GM12891 (cell line): ENCODE measurements around the gene CTDP1.

Source experiments
- DNase-seq: peaks from one replicate; pipeline ENCODE4 v3.0.0; 2011; ENCODE audit warnings: low spot score; ENCODE audit not compliant: insufficient read length
- FAIRE-seq: peaks from 2 replicates; lab custom pipeline; 2011; peaks lifted over from hg19 to GRCh38; lab: Jason Lieb, UNC
- PAX5 ChIP-seq: IDR thresholded peaks from 2 replicates; pipeline ENCODE4 v1.6.1; 2011; ENCODE audit warnings: low read length, moderate library complexity, mild to moderate bottlenecking; ENCODE audit not compliant: insufficient read depth, severe bottlenecking
- POLR2A ChIP-seq: IDR thresholded peaks from 2 replicates; pipeline ENCODE4 v1.6.1; 2011; ENCODE audit warnings: low read depth, low read length, control low read depth
- POLR2AphosphoS5 ChIP-seq: IDR thresholded peaks from 2 replicates; pipeline ENCODE4 v1.6.1; 2011; ENCODE audit warnings: low read depth, low read length, control low read depth
- POU2F2 ChIP-seq: IDR thresholded peaks from 2 replicates; pipeline ENCODE4 v1.6.1; 2011; ENCODE audit warnings: low read depth, mild to moderate bottlenecking, control low read depth, low read length, moderate library complexity
- SPI1 ChIP-seq: IDR thresholded peaks from 2 replicates; pipeline ENCODE4 v1.6.1; 2011; ENCODE audit warnings: low read depth, low read length, control low read depth
- TAF1 ChIP-seq: IDR thresholded peaks from 2 replicates; pipeline ENCODE4 v1.6.1; 2011; ENCODE audit warnings: low read depth, low read length, control low read depth

The CTDP1 gene

DNA sequence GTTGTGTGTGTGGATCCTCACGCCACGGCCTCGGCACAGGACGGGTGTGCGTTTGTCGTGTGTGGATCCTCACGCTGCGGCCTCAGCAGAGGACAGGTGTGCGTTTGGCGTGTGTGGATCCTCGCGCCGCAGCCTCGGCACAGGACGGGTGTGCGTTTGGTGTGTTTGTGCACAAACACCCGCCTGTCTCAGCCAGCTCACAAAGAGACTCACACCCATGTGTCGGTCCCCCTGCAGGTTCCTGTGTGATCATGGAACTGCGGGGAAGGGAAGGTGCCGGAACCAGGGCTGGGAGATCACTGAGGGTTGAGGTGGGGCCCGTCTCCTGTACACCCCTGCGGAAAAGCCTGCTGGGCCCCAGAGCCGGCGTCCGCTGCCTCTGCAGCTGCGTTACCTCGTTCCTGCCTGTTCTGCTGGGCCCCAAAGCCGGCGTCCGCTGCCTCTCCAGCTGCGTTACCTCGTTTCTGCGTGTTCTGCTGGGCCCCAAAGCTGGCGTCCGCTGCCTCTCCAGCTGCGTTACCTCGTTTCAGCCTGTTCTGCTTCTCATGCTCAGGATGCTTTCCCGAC, 53.6 kb downstream of the CTDP1 start:
- no peak for TF ChIP-seq POU2F2
- no peak for TF ChIP-seq TAF1
- no peak for TF ChIP-seq POLR2AphosphoS5
- no peak for TF ChIP-seq PAX5
- TF ChIP-seq SPI1, result no peak
- no peak for TF ChIP-seq POLR2A
- DNase-seq (no peak), FAIRE-seq (no peak)

DNA sequence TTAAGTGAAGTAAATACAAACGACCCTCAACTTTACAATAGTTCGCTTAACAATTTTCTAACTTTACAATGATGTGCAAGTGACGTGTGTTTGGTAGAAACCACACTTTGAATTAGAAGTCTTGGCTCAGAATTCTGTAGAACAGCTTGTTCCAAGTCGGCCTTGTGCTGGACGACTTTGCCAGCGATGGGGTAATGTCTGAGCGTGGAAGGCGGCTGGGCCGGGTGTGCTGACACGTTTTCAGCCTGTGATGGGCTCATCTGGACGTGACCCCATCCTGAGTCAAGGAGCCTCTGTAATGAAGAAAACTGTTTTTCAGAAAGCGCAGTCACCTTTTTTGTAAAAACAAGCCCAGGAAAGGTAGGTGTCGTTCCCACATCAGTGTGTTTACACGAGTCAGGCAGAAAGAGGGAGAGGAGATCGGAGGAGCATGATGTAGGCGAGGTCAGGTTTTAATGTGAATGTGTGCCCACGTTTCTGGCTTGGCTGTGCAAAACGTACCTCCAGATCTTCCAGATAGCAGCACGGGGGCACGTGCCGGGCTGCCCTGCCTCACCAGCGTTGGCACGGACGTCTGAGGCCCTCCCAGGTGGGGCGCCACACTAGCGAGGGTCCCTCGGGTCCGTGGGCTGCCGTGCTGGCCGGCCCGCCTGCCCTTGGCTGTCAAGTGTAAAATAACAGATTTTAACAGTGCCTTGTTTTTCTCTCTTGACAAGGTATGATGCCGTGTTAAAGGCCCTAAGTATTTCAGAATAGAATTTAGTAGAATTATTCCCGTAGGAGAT, 54.6 kb downstream of the CTDP1 start:
- TF ChIP-seq POU2F2 (no peak), TAF1 (no peak), PAX5 (no peak), SPI1 (no peak), POLR2A (no peak), POLR2AphosphoS5 (no peak)
- FAIRE-seq, result no peak
- DNase-seq, result no peak

DNA sequence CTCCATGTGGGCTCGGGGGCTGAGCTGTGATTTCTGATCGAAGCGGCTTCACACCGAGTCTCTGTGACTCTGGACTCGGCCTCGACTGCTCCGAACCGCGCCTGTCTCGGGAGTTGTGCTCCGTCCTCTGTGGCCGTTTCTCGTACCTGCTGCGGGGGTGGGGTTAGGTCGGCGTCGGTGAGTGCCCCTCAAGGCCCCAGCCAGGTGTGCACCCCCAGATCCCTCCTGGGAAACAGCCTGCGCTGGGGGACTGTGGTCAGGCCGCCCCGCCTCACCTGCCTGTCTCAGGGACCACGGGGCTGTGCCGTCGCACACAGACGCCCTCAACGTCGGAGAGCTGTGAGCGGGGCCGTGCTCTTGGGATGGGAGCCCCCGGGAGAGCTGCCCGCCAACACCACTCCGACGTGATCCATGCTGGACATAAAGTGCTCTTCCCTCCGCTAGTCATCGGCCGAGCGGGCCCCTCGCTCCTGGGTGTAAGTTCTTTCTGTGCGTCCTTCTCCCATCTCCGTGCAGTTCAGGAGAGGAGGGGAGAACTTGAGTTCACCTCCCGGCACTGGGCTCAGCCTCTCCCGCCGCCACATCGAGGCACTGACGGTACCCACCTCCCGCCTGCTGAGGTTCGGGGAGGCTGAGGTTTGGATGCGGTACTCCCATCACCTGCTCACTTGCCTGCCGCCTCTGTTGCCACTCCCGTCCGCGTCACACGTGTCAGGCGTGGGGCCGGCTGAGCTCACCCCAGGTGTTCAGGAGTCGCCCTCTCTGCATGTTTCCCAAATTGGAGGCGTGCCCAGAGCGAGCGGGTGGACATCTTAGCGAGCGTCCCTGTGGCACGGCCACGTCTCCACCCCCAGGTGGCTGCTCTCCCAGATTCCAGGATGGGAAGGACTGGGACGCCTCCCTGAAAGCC, 55.7 kb downstream of the CTDP1 start:
- TF ChIP-seq POLR2A (no peak), POU2F2 (no peak), SPI1 (no peak), POLR2AphosphoS5 (no peak), TAF1 (no peak), PAX5 (no peak)
- FAIRE-seq, result no peak
- DNase-seq, result no peak

DNA sequence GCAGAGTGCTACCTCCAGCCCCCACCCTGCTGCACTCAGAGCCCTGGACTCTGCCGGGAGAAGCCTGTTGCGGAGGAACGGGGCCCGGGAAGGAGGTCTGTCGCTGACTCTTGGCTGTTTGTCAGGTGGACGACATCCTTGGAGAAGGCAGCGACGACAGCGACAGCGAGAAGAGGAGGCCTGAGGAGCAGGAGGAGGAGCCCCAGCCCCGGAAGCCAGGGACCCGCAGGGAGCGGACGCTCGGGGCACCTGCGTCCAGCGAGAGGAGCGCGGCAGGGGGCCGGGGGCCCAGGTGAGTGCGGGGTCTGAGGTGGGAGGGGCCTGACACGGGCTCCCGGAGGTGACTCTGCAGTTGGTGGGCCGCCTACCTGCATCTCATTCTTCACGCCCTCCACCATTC, 56.6 kb downstream of the CTDP1 start:
- DNase-seq, result no peak
- no peak for TF ChIP-seq POLR2A
- TF ChIP-seq POLR2AphosphoS5, result no peak
- no peak for TF ChIP-seq TAF1
- no peak for TF ChIP-seq PAX5
- no peak for TF ChIP-seq SPI1
- no peak for TF ChIP-seq POU2F2
- FAIRE-seq, result no peak

DNA sequence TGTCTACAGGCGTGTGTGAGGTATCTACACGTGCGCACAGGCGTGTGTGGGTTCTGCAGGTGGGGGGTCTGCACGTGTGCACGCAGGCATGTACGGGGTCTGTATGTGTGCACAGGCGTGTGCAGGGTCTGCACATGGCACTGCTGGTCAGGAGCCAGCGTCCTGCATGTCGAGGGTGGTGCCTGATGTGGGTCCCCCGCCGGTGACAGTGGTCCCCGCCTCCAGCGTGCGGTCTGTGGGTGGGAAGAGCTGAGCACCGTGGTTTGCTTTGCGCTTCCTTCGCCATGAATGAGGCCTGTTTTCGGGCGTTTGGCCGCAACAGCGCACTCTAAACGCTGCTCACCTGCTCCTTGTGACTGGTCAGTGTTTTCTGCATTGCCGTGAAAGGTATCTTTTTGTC, 57.2 kb downstream of the CTDP1 start:
- FAIRE-seq, result no peak
- TF ChIP-seq POLR2A, result no peak
- no peak for TF ChIP-seq TAF1
- no peak for TF ChIP-seq POU2F2
- no peak for TF ChIP-seq POLR2AphosphoS5
- no peak for TF ChIP-seq PAX5
- no peak for TF ChIP-seq SPI1
- no peak for DNase-seq

DNA sequence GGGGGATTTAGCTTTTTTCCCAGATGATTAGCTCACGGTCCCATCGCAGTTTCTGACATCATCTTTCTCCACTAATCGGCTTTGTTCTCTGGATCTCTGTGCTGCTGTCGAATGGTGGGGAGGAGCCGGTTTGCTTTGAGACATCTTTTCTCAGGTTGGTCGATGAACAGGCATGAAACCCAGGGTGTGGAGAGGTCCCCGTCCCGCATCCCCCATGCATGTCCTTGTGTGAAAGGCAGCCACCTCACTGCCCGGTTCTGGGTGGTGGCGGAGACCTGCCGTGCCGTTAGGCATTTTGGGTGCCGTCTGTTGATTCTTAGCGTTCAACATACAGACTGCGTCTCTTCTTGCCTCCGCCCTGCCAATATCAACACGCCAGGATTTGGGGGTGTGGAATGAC, 57.8 kb downstream of the CTDP1 start:
- TF ChIP-seq PAX5, result no peak
- no peak for TF ChIP-seq TAF1
- no peak for TF ChIP-seq POLR2AphosphoS5
- no peak for TF ChIP-seq POLR2A
- TF ChIP-seq POU2F2, result no peak
- no peak for TF ChIP-seq SPI1
- DNase-seq (no peak), FAIRE-seq (no peak)

DNA sequence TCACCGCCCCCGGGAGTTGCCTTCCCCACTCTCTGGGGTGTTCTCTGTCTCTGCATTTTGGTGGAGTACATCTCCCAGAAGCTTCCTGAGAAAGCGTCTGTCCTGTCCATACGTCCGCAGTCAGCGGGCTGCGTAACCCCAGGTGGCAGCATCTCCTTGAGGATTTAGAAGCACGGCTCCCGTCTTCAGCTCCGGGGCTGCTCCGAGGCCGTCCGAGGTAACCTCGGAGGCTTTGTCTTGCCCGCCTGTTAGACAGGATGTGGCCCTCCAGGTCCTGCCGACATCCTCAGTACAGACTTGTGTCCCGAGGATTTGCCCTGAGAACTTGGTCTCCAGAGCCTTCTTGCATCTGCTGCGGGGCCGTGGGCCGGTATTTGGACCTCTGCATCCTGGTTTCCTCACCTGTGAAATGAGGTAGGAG, 58.4 kb downstream of the CTDP1 start:
- no peak for FAIRE-seq
- no peak for DNase-seq
- TF ChIP-seq POU2F2 (no peak), POLR2A (no peak), POLR2AphosphoS5 (no peak), PAX5 (no peak), SPI1 (no peak), TAF1 (no peak)

DNA sequence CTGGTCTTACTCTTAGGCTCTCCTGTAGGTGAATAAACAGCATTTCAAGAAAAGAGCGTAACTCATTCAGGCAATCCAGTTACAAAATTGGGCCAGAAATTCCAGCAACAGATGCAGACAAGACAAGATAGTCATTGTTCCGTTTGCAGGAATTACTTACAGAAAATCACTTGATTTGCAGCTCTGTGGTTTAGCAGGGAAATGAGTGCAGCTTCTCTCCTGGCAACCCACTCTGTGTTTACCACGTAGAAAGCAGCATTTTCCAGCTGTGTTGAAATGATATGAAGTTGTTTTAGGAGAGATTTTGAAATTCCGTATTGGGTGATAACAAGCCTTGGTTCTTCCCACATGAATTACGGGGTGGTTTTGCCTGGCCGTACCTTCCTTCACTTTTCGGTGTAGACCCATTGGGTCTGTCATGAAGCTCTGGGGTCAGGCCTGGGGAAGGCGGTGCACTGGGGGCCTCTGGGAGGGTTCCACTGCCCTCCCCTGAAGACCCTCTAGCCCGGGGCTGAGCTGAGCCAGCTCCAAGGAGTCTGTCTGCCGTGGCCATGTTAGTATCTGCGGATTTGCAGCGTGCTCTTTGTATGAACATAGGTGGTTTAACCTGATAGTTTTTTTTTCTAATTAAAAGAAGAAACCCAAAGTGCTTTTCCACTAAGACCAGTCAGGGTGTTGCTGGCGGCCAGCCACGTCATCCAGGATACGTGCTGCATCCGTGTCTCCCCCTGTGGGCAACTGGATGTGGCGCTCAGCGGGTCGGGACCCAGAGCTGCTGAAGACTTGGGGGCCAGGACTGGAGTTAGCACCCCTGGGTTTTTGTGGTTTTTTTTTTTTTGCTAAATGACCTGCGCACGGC, 59.2 kb downstream of the CTDP1 start:
- no peak for FAIRE-seq
- no peak for DNase-seq

More for the DNA sequence above, 59.2 kb downstream of the CTDP1 start:
- TF ChIP-seq POLR2AphosphoS5 (no peak), PAX5 (no peak), POLR2A (no peak), TAF1 (no peak), SPI1 (no peak), POU2F2 (no peak)
